ENCODE results near the gene TMOD3.

TMOD3 gene

DNA sequence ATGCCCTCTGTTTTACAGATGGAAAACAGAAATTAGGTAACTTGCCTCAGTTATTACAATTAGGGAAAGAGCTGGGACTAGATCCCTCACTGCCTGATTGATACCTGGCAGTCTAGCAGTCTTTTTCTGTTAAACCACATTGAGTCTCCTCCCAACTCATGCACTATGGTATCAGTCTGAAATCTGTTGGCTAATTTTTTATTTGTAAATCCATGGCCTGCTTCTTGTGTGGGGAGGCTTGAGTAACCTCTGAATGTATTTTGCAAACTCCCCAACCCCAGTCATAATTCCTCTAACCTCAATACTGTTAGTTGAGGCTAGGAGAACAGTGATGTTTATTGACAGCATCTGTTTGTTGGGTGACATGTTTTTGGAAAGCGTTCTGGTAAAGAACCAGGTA, 35.9 kb downstream of the TMOD3 start:
- TF ChIP-seq CTCF (IDR thresholded peaks at IDR 0.05; ENCODE audit: low read depth, low read length), result no peak

DNA sequence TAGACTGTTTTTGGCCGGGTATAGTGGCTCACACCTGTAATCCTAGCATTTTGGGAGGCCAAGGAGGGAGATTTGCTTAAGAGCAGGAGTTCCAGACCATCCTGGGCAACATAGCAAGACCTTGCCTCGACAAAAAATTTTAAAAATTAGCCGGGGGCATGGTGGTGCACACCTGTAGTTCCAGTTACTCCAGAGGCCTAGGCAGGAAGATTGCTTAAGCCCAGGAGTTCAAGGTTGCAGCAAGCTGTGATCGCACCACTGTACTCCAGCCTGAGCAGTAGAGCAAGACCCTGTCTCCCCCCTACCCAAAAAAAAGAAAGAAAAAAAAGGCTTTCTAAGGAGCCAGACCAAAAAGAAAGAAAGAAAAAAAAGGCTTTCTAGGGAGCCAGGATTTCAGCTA, 36.7 kb downstream of the TMOD3 start:
- TF ChIP-seq CTCF (IDR thresholded peaks at IDR 0.05; ENCODE audit: low read depth, low read length), result no peak
- DNase-seq (ENCODE audit: extremely low read depth, low read depth), result no peak

More for the DNA sequence above, 35.9 kb downstream of the TMOD3 start:
- DNase-seq (ENCODE audit: extremely low read depth, low read depth), result no peak

DNA sequence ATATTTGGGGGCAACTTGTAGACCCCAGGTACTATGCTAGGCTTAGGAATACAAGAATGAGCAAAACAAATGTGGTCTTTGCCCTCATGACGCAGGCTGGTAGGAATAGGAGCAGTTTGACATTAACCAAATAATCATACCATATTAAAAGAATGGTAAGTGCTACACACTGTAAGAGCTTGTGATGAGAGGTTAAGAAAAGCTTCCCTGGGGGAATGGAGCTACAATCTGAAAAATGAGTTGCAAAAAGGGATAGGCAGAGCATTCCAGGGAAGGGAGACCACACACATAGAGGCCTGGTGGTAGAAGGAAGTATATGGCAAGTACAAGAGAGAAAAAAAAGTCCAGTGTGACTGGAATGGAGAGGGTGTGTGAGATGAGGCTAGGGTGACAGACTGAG, 37.3 kb downstream of the TMOD3 start:
- TF ChIP-seq CTCF (IDR thresholded peaks at IDR 0.05; ENCODE audit: low read depth, low read length), result no peak
- DNase-seq (ENCODE audit: extremely low read depth, low read depth), result no peak

DNA sequence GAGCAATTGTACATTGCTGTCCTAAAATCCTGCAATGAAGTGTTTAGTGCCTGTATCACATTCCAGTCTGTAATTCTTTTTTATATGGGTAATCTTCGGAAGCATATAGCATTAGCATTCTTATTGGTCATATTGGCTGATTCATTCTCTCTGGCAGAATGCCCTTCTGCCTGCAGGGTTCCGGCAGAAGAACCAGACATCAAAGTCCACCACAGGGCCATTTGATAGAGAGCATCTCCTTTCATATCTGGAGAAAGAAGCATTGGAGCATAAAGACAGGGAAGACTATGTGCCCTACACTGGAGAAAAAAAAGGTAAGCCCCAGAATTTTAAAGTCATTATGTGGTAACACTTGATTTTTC, 39.6 kb downstream of the TMOD3 start:
- no peak for DNase-seq (ENCODE audit: extremely low read depth, low read depth)
- no peak for TF ChIP-seq CTCF (IDR thresholded peaks at IDR 0.05; ENCODE audit: low read depth, low read length)

- DNase-seq (ENCODE audit: extremely low read depth, low read depth), result no peak
- TF ChIP-seq CTCF (IDR thresholded peaks at IDR 0.05; ENCODE audit: low read depth, low read length), result no peak
These were observed 41.3 kb downstream of the TMOD3 start for GRCh38 chr15:51870774-51871173.

- no peak for TF ChIP-seq CTCF (IDR thresholded peaks at IDR 0.05; ENCODE audit: low read depth, low read length)
- peak; percentile 85 for DNase-seq (ENCODE audit: extremely low read depth, low read depth)
These were observed 45.5 kb downstream of the TMOD3 start for GRCh38 chr15:51874751-51875644.

- no peak for TF ChIP-seq CTCF (IDR thresholded peaks at IDR 0.05; ENCODE audit: low read depth, low read length)
- no peak for DNase-seq (ENCODE audit: extremely low read depth, low read depth)
These were observed 46.7 kb downstream of the TMOD3 start for GRCh38 chr15:51876169-51876568.
